A549 (cell line): ENCODE results near the gene ZNF511.

Source experiments
- CBX8 ChIP-seq: fragments of 200-600 bp; sonication (generic); IDR thresholded peaks from 2 replicates; pipeline ENCODE4 v1.6.1; 2016
- CHD2 ChIP-seq: fragments of 150-350 bp; IDR thresholded peaks from 2 replicates; pipeline ENCODE4 v1.6.1; 2014; ENCODE audit warnings: low read length; ENCODE audit not compliant: partially characterized antibody
- CTCF ChIP-seq: fragments of >200 bp; sonication (Bioruptor Twin); formaldehyde crosslinking; IDR thresholded peaks from 3 replicates; pipeline ENCODE4 v1.5.1; 2016
- EP300 ChIP-seq, 2 experiments: fragments of >200 bp; sonication (Bioruptor Twin); formaldehyde crosslinking; IDR thresholded peaks; 2 replicates in 1 of 2; 3 replicates in 1 of 2; pipeline ENCODE4 v1.6.1; 2016 to 2017
- ESRRA ChIP-seq: fragments of 150-350 bp; IDR thresholded peaks from 2 replicates; pipeline ENCODE4 v1.6.1; 2014; ENCODE audit warnings: mild to moderate bottlenecking, low read length, borderline replicate concordance
- FOSL2 ChIP-seq, 2 experiments: fragments of 450-650 bp in 1 of 2; fragments of >200 bp in 1 of 2; sonication (Bioruptor Twin) in 1 of 2; formaldehyde crosslinking; IDR thresholded peaks; 2 replicates each; pipeline versions ENCODE4 v1.5.0 to v1.6.1; 2016 to 2020; ENCODE audit warnings: mild to moderate bottlenecking in 1 of 2, moderate library complexity in 1 of 2
- HMGXB4 ChIP-seq: fragments of 250-450 bp; sonication (Bioruptor Pico); IDR thresholded peaks from 2 replicates; pipeline ENCODE4 v1.5.0; 2021; ENCODE audit warnings: mild to moderate bottlenecking, moderate library complexity, borderline replicate concordance
- MAZ ChIP-seq: fragments of 150-350 bp; IDR thresholded peaks from 2 replicates; pipeline ENCODE4 v1.6.1; 2014; ENCODE audit warnings: antibody characterized with exemption, low read depth, low read length, borderline replicate concordance

- TF ChIP-seq CBX8 (no peak), CTCF (no peak), FOSL2 (IDR thresholded peaks at IDR 0.05) (no peak), FOSL2 (CRISPR knock-in tag; IDR thresholded peaks at IDR 0.05) (no peak), HMGXB4 (CRISPR knock-in tag) (no peak), EP300 (IDR thresholded peaks at IDR 0.05) (no peak), MAZ (no peak), ESRRA (no peak), CHD2 (no peak)
These were observed 7.6 kb downstream of the ZNF511 start for GRCh38 chr10:133316266-133316665.
